Inflammatory macrophage treated with lipopolysaccharide for 1 hour (primary cell): Measurements from ENCODE around the gene DYTN.
A peak's percentile ranks its signal among the peaks of the same experiment; 100 is the strongest.
"Not testable (repeated sequence)": the region's sequence is repeated elsewhere in the genome, so short reads cannot be mapped to it uniquely, and the experiment has no call there.

Experiments used
- DNase-seq, 2 donors: peaks; one replicate each; pipeline ENCODE4 v3.0.0-alpha.2; 2020 to 2022

The DYTN gene, protein sequence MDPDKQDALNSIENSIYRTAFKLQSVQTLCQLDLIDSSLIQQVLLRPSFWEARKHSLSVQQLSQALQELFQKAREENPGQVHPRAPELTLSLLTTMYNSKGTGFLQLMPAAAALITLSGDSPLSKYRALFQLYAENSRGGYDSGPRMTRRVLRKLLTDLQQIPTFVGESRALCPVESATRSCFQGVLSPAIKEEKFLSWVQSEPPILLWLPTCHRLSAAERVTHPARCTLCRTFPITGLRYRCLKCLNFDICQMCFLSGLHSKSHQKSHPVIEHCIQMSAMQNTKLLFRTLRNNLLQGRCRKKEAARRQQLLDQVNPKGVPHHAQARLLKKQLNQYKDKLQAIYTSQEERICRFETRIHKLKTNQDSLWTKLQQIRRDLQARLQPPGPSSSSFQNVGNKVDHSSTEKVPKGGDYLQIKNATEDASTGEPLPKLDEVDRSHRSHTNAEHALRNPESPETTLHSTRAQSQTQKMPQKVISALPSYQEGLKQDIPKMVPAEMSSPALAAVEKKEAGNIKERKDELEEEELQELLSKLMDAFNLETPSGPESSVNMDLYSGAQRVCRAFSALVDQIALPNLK

DNA sequence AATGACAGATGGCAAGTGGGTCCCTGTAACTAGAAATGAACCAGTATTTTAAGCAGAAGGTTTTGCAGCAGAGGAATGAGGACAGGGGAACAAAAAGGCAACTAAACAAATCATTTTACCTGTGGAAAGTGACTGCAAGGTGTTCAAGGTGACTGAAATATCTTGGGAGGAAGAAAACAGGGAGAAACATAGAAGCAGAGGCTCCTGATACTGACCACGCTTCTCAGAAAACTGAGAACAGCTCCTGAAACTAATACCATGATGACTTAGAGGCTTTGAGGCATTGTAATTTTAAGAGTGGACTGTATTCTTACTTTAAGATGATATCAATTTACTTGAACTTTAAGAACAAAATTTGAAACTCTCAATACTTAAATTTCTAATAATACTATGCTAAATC lies at the start of gene DYTN:
DYTN (minus strand) TSS at position 101 of the 400 bp plus-strand sequence. CDS start 117 bp downstream, outside the sequence.
- no peak for DNase-seq

DNA sequence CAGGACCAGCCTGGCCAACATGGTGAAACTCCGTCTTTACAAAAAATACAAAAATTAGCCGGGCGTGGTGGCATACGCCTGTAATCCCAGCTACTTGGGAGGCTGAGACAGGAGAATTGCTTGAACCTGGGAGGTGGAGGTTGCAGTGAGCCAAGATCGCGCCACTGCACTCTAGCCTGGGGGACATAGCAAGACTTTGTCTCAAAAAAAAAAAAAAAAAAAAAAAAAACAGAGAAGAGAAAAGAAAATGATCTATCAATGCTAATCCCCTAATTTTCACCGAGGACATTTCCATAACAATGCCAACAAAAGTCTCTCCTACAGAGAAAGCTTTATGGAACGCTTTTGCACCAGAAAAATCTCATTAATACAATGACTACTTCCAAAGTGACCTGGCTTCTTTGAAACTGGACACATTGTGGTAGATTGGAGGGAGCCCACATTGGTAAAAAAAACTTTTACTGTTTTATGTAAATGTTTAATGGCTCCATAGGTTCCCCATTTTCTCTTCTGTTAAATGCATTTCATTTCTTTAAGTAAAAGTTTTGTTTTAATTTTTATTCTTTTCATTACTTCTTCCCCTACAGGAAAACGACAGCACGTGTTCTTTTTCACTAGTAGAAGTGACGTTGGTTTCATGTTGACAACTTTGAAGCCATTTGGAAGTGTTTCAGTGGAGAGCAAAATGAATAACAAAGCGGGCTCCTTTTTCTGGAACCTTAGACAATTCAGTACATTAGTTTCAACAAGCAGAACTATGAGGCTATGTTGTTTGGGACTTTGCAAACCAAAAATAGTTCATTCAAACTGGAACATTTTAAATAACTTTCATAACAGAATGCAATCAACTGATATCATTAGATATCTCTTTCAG lies 48.1 kb upstream of the DYTN start:
- DNase-seq, result no peak

DNA sequence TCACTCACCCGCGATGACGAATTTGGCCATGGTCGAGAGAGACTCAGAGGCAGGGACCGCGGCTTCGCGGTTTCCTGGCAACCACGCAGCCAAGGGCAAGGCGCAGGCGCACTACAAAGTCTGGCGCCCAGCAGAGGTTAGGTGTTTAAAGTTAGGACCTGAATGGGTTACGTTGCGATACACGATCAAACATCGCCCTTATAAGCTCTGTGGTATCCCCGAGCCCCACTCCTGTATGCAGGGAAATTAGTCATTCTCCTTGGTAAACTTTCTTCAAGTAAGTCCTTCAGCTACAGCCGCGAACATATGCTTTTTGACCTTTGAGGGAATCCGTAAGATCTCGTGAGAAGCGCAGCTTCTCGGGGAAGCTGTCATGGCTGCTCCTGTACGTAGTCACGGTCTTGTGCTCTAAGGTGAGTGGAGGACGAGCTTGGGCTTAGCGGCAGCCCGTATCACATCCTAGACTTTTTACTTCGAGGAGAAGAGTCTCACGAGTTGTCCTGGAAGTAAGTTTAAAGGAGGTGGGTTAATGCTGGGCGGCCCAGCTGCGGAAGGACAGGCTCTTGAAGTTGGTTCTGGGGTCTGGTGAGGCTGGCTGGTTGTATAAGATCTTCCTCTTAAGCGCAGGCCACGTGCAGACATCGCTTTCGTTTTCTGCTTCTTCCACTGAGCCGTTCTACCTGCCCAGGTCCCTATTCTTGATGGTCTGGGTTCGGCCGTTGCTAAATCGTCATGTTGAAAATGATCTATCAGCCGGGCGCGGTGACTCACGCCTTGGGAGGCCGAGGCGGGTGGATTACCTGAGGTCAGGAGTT lies 47.3 kb upstream of the DYTN start, which contains the start of the genes FASTKD2 and MDH1B:
FASTKD2 (plus strand) TSS at position 365 of the 815 bp plus-strand sequence. CDS start 1,088 bp downstream, outside the sequence.
MDH1B (minus strand) TSS at position 87 of the 815 bp plus-strand sequence; CDS start at position 30, 57 bp downstream.
- DNase-seq, result peak; percentile 87 to 91

DNA sequence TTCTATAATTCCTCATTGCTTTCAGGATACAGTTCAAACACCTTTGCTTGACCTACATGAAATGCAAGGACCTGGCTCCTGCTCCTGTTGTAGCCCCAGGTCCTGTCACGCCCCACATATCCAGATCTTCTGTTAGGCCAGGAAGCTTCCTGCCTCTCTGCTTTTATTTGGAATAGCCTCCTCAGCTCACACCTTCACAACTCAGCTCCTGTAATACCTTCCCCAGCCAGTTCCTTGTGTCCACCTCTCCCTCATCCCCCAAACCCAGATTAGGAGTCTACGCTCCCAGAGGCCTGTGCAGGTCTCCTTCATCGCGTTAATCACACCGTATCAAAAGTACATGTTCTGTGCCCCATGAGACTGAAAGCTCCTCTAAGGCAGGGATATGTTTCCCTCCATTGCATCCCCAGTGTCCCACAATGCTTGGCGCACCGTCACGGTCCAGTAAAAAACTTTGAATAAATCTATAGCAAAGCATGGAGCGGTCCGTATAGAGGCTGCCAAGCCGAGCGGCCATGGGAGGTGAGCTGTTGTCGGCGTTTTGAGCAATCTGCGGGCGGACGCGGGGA lies 46.6 kb upstream of the DYTN start:
- DNase-seq, result no peak

DNA sequence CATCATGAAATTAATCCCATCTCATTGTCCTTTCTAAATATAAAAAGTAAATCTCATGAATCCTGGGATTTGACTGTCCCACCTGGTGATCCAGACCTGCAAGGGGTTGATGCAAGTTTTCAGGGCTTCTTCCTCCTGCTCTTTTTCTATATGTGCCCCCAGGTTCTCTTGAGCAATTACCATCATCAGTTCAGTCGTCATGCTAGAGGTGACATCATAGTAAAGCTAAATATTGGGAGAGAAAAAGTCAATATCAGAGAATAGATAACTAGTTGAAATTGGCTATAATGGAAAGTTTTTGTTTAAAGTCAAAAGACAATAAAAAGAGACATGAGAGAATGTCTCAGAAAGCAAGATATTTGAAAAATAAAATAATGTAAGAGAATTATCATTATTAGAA lies 38.6 kb upstream of the DYTN start:
- no peak for DNase-seq

DNA sequence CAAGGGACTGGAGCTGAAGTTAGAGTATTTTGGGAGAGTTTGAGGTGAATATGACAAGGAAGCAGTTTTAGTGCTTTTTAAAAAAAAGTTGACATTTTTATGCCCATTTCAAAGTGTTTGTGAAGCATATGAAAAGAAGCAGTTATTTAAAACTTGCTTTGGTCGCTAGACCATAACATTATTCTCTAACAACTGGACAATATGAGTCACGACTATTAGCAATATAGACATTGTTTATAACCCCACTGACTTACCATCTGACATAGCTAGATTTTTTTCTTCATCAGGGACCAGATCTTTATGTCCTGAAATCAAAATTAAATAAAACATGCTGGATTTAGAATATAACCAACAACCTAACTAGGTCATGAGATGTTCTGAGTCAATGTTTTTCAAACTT lies 22.6 kb upstream of the DYTN start:
- DNase-seq, result no peak

DNA sequence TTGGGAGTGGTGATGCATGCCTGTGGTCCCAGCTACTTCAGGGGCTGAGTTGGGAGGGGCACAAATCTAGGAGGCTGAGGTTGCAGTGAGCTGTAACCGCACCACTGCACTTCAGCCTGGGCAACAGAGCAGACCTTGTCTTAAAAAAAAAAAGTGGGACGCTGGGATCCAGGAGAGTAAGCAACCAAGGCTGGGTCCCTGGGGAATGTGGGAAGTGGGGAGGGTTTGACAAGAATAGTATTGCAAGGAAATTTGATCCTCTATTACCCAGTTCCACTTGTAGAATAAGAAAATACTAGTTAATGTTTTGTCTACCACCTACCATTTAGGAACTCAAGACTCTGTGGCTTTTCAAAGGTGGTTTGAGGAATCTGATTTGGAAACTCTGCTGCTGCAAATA lies 21.1 kb upstream of the DYTN start:
- DNase-seq, result no peak

DNA sequence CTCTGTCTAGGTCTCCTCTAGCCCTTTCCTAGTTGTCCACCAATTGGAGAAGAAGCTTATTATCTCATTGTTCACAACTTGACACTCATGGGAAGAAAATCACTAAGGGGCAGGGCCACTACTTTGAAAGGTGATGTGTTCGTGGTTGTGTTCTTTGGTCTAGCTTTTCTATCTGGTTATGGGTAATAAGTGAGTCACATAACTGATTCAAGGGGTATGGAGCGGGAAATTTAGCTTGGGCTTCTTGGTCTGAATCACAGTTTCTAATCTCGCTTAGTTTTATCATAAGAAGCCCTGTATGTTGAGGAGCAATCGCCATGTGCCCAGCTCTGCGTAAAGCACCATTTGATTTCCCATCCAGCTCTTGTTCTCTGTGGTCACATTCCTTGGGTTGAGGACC lies 18.7 kb upstream of the DYTN start:
- DNase-seq, result no peak

DNA sequence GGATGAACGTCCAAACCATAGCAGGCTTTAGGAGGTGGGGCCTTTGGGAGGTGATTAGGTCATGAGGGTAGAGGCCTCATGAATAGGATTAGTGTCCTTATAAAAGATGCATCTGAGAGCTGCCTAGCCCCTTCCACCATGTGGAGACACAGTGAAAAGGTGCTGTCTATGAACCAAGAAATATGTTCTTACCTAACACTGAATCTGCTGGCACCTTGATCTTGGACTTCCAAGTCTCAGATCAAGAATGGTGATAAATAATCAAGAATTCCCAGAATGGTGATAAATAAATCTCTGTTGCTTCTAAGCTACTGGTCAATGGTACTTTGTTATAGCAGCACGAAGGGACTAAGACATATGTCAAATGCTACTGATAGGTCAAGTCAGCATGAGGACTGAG lies 15.1 kb upstream of the DYTN start:
- no peak for DNase-seq

DNA sequence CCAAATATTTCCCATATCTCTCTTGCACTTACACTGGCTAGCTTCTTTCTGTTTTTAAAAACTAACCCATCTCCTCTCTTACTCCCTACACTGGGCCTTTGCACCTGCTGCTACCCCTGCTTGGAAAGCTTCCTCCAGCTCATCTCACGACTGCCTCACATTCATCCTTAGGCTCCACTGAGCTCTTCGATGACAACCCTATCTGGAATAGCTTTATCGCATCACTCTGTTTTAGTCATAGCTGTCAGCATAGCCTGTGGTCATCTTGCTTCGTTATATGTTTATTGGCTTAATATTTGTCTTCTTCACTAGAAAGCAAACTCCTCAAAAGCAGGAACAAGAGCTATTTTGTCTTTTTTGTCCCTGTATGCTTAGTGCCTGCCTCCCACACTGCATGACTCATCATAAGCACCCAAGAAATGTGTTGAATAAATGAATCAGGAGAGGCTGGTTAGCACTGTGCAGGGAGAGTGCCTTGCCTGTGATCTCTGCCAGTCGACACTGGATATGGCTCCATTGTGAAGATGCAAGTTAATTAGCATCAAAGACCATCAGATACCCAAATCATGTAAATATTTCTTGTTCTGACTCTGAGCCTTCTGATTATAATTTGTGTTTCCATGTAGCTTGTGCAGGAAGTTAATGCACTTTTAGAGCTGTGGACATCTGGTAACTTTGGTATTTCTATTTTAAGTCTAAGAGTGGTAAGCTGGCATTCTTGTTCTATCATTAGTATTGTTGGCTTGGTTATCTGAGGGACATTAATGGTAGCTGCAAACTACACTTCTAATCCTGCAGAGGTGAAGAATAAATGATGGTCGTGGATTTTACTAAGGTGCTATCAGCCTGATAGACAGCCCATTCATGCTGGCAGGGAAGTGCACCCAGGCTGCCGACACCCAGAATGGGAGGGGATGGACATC lies 10.3 kb upstream of the DYTN start:
- peak; percentile 35 to 67 for DNase-seq

DNA sequence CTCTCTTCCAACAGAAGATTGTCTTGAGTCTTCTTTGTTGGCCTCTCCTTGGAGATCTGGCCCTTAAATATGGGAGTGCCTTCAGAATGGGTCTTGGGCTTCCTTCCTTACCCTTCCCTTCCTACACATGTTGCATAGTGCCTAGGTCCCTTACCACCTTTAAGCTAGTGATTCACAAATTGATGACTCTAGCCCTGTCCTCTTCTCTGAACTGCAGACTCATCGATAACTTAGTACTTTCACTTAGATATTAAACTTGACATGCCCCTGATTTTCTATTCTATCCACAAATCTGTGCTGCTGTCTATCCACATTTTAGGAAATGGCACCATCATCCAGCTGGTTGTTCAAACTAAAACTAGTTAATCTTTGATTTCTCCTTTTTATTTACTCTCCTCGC lies 9.1 kb upstream of the DYTN start:
- DNase-seq, result no peak

DNA sequence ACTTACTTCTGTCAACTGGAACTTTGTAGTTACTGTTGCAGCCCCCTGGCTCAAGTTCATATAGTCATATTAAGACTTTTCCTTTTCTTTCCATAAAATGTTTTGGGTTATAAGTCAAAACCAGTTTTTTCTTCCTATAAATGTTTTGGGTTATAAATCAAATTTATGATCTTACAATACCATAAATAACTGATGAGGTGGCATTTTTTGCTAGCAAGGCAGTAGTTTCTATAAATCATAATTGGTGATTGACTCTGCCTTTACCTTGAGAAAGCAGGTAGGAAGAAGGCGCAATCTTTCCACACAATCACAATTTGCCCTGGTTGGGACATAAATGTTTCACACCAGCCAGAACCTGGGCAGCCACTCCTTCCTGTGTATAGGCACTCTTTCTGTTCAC lies 5.1 kb upstream of the DYTN start:
- DNase-seq, result no peak

DNA sequence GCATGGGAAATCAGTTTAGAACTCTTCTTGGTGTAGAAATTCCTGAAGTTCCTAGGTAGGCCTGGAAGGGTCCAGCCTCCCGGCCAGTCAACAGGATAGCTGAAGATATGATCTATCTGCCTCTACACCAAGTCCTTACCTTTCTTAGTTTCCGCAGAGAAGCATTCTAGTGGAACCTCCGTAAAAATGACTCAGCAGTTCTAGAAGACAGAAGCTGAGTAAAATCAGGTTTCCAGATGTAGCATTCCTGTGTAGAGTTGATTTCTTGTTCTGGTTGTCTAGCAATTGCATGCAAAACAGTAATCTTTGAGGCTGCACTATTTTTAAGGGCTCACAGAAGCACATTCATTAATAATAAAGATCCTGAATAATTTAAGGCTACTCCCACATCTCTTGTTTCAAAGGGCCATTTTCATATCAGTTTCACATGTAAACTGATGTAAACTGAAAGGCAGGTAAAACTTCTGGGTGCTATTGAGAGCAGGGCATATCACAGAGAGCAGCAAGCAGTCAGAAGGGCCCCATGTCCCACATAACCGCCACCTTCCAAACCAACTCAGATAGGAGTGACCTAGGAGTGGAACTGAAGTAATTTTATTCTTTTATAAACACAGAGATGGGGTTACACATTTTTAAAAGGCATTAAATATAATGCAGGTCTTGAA lies 3.2 kb upstream of the DYTN start:
- DNase-seq, result no peak

DNA sequence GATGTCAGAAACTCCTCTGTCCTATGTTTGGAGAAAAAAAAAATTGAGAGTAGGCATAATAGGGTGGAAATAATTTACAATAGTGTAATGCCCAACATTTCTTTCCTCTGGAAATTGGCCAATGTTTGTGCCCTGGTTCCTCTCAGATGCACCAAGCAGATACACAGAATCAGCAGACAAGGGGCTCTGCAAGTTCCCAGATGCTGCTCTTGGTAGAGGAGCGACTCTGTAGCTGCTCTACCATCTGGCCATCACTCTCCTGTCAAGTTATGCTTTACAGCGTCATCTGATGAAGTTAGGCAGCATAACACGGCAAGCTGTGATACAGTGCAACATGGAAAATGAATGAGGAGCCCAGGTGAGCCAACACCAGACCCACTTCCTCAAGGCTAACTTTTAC lies 1.6 kb downstream of the DYTN start:
- no peak for DNase-seq

DNA sequence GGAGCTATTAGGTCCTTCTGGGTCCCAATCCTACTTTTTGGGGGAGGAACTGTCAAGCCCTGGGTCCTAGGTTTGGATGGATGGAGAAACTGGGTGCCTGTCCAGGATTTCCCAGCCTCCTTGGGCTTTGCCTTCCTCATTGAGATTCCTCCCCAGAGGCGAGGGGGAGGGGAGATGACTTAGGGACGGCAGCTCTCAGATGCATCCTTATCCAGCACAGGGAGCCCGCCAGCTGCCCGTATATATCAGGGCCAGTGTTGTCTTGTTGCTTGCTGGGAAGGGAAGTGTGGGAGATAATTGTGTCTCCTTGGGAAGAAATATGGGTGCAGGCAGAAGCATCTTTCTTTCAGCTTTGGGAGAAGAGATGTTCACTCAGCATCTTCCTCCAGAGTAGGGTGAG lies 3.0 kb downstream of the DYTN start:
- DNase-seq, result not testable (repeated sequence)

DNA sequence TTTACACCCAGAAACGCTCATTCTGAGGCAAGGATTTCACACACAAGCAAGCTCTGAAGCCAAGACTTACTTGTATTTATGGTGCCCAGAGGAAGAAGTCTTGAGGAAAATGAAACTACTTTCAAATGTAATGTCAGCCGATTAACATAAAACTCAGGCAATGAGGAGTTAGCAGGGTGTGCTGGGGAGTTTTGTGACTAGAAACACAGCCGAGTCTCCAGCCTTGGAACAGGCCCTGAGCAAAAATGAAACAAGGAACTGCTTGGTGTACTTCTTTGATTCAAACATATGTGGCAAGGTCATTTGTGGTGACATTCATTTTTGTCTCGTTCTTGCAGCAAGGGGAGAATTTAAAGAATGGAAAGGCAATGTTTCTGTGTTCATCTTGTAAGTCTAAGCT lies 4.5 kb downstream of the DYTN start:
- DNase-seq, result peak; percentile 47 to 53

DNA sequence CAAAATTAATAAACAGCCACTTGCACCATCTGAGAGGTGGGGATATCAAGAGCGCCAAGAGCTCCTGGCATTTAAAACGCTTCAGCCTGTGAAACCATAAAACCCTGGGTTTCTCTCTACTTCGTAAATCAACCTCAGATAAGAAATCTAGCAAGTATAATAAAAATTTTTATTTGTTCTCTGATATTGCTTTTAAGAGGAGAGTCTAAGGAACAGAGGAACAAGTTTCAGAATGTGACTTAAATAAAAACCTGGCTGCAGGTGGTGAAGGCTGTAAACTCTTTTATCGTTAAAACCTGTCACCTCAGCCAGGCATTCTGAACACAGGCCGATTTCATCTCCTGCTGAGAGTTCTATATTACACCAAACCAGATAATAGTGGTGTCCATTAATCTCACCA lies 9.9 kb downstream of the DYTN start:
- no peak for DNase-seq

DNA sequence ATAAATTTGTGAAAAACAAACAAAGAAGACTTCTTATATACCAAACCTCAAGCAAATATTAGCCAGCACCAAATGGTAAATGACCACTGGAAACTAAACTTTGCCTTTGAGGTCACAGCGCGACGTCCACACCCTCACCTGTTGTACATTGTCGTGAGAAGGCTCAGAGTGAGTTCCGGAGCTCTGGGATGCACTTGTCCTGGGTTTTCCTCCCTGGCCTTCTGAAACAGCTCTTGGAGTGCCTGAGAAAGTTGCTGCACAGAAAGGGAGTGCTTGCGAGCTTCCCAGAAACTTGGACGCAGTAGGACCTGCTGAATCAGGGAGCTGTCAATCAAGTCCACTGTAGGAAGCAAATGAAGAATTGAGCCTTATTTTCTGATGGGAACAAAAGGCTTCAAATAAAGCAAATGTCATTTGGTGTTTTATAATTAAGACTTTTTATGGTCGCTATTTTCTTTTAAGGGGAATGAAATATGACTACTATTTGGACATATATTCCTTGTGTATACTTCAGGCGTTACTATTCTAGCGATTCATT lies 11.0 kb downstream of the DYTN start:
- no peak for DNase-seq

DNA sequence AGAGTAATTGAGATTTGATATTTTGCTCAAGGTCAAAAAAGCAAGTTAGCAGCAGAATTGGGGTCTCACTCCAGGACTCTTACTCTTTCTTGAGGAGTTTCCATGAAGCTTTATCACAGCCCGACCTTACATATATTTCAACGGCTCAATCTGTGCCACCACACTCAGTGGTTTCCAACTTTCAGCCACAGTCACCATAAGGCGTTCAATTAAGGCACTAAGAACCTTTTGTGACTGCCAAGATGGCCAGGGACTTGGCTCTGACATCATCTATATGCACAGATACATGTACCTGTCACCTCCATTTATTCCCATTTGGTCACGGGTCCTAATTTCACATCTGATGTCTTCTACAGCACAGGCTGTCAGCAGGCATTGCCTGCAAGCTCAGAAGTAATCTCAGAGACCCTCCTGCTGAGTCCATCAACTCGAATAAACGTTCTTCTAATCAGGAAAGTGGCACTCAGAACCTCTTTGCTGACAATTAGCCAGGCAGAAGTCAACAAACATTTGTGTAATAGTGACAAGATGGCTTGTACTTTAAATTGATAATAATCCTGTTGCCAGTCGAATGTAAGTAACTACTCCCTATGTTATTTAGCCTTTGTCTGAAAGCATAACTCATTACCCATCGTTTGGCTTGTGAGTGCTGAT lies 16.1 kb downstream of the DYTN start:
- no peak for DNase-seq

DNA sequence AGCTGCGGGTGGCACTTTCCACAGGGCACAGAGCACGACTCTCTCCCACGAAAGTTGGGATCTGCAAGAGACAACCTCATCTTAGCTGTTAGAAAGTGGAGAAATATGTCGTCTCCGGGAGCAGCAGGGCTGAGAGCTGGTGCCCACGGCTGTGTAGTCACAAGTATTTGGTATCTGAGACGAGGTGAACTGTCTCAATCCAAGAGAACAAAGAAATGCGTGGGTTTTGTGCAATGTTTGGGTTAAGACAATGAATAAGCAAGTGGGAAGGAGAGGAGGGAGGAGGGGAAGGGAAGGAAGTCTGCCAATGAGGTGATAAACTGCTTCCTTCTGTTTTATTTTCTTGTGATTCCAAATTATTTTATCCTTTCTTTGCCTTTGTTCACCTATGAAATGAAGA lies 18.0 kb downstream of the DYTN start:
- DNase-seq, result peak; percentile 7 to 34
